HG02970 (cell line): ENCODE results near the gene DGKB.

Source experiments
- ATAC-seq: cut with Tn5 transposase; IDR thresholded peaks from one replicate; pipeline ENCODE4 v1.9.1; 2021; ENCODE audit warnings: mild to moderate bottlenecking, moderate library complexity, moderate number of reproducible peaks; ENCODE audit not compliant: unreplicated experiment, low FRiP score

DGKB gene

GRCh38 chr7:14258441-14258840 lies 644.1 kb downstream of the DGKB start:
- no peak for ATAC-seq

DNA sequence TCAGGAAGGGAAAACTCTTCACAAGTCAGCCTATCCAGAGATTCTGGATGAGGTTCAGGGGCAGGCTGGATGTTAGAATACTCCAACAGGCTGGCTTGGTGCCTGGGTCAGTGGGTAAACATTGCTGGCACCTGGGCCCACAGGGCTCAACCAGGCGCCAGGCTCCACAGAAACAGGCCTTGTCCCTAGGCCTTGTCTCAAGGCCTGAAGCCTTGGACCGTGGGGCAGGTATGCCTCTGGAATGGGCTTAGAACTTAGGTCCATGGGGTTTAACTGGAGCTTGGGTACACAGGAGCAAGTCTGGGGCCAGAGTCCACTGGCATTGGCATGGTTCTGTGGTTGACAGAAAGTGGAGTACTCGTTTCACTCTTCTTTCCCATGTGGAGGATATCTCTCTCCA lies 650.1 kb downstream of the DGKB start:
- ATAC-seq = no peak

DNA sequence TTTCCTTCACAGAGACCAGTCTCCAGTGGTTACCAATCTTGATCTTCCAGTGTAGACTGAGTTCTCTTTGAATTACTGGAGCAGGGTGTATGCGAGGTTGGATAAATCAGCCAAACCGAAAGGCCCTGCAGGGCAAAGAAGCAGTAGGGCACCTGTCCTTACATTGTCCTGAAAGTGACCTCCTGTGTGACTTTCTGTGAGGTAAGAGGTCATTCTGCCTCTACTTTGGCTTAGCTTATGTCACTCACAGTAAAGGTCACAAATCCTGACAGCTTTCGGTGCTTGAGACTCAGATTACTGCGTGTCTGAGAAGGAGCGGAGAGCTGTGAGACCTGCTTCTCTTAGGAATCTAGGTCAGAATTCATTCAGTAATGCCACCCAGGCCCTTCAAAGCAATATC lies 660.4 kb downstream of the DGKB start:
- ATAC-seq = no peak

- ATAC-seq = no peak
Measured at GRCh38 chr7:14236834-14237233, 665.7 kb downstream of the DGKB start.

GRCh38 chr7:14235056-14235455 lies 667.5 kb downstream of the DGKB start:
- no peak for ATAC-seq

- ATAC-seq = no peak
Measured at GRCh38 chr7:14233868-14234369, 668.6 kb downstream of the DGKB start.

GRCh38 chr7:14233076-14233867 lies 669.3 kb downstream of the DGKB start:
- ATAC-seq = no peak

- no peak for ATAC-seq
Measured at GRCh38 chr7:14229047-14229446, 673.5 kb downstream of the DGKB start.

DNA sequence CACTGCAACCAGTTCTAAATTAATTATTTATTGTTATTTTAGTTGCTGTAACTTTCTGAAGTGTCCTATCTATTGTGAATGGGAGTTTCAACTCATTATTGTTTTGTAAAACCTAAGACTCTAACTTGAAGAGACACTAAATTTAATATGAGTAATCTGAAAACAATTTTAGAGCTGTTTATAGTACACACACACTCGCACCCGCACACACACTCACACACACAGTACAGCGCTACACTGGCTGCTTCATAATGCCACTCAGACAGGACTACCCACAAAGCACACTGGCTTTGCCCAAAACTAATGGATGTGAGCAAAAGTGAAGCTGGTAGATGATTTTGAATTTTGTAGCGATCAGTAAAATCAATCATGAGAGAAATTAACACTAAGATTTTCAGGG lies 674.2 kb downstream of the DGKB start:
- no peak for ATAC-seq

GRCh38 chr7:14226126-14226525 lies 676.4 kb downstream of the DGKB start:
- ATAC-seq = no peak

DNA sequence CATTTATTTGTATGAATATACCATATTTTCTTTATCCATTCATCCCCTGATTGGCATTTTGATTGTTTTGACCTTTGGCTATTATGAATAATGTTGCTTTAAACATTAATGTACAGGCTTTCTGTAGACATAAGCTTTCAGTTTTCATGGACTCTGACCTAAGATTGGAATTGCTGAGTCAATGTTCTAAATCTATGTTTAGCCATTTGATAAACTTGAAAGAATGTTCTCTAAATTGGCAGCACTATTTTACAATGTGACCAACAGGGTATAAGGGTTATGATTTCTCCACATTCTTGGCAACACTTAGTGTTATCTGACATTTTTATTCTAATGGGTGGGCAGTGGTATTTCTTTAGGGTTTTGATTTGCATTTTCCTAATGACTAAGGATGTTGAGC lies 683.4 kb downstream of the DGKB start:
- no peak for ATAC-seq

- no peak for ATAC-seq
Measured at GRCh38 chr7:14218338-14218737, 684.2 kb downstream of the DGKB start.

DNA sequence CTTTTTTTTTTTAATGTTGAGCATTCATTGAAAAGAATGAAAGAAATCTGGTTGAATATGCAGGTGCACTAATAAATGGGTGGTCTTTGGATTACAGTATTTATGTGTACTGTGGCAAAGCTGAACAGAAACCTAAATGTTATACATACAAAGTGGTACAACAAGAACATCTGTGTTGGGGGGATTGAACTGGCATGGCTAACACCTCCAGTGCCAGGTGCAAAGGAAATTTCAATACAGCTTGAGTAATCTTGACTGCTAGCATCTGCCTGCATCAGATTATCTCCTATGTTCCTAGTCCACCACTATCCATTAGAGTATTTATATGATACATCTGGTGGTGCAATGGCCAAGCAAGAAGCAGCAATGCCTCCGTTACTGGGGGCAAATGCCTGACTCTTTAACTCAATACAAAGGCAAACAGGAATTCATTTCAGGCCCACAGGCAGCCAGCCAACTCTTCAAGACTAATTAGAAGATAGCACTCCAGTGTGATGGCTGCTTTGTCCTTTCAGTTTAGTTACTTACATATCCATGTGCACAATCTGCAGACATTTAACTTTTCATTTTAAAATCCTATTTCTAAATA lies 692.6 kb downstream of the DGKB start:
- no peak for ATAC-seq

DNA sequence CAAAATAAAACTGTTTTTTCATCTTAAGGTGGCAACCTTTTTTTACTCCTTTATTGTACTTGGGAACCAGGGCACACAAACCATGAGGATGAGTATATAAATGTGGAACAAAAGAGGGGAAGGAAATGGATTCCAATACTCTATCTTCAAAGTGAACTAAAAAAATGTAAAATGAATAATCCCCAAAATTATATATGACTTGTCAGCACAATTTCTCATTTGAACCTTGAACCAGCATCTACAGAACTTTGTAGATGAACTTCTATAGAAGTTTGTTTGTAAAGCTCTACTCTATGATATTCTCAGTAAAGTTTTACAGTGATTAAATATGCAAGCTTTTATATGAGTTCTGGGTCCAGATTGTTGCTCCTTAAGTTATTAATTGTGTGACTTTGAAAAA lies 694.8 kb downstream of the DGKB start:
- no peak for ATAC-seq

DNA sequence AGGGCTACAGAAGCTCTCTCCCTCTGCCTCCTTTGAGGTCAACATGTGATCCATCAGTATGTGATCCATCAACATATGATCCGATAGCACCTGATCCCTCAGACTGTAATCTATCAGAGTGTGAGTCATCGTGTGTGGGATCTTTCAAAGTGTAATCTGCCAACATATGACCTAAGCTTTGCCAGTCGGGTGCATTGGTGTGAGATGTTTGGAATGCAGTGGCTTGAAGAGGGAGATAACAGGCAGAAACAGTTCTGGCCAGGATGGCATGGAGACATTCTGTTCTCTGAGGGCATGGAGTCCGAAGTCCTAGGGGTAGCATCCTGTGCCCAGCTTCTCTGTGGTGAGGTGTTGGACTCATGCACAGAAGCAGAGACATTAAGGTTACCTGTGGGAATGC lies 695.4 kb downstream of the DGKB start:
- no peak for ATAC-seq

DNA sequence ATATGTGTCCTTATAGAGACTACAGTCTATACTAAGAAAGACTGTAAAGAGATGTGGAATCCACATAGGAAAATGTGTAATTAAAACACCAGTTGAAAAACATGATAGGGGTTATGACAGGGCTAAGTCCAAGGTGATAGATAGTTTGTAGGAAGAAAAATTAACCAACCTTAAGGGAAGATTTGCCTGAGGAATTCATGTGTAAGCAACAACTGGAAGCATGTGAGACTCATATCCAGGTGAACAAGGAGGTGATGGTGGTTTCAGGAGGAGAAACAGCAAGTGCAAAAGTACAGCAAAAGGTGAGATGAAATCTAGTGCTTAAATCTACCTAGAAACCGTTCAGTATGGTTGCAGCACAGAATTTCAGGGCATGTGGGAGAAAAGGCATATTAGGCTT lies 696.4 kb downstream of the DGKB start:
- ATAC-seq = no peak

GRCh38 chr7:14201353-14201752 lies 701.2 kb downstream of the DGKB start:
- ATAC-seq = no peak

DNA sequence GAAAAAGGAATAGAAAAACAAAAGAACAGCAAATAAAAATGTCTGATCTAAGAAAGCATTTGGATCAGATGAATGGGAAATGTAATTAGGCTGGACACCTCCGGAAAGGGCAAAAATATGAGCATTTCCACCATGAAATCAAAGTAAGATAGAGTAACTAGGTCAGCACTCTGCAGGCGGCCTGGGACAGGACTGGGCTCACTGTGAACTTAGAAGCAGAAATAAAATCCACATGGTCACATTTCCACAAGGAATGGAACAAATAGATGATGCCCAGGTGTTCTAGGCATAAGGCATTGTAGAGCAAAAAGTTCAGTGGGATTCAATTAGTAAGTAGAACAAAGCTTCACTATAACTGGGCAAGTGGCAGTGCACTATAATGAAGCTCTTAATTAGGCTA lies 703.2 kb downstream of the DGKB start:
- no peak for ATAC-seq

DNA sequence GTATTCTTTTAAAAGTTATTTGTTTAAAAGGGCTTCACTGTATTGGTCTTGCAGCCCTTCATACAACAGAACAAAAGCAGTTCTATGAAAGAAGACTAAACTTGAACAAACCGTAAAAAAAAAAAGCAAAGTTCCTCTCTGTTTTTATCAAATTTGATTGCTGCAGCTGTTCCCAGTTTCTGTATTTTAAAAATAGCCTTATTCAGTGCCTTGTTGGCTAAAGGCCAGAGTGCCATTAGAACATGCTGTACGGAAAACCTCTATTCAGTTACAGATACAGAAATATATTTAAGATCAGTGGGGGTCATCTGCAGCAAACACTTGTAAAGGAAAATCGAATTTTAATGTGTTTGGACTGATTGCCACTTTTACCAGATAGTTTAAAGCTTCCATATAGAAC lies 705.3 kb downstream of the DGKB start:
- ATAC-seq = no peak

- no peak for ATAC-seq
Measured at GRCh38 chr7:14196555-14196954, 706.0 kb downstream of the DGKB start.

GRCh38 chr7:14195871-14196270 lies 706.7 kb downstream of the DGKB start:
- ATAC-seq = no peak

DNA sequence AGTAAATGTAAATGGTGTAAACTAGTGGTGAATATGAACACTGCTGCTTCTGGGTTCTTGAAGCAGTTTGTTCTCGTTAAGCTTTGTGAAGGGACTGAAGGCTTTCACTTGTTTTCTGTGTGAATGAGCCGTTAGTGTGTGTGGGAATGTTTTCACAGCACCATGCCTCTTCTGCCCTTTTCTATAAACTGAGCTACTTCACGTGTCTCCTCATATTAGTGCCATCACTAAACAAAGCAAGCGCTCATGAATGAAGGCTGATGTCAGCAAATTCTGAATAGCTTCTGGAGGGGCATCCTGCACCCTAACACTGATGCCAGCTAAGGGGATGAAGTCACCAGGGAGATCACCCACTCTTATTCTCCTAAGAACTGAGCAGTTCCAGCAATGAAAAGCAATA lies 707.5 kb downstream of the DGKB start:
- no peak for ATAC-seq
